Small intestine (tissue), 7 donors: ENCODE measurements around the gene SNX30. TPM values are rescaled to one million over a fixed set of nuclear protein-coding genes. Genes with fewer than 3 reads are reported as not detected.

Experiments
- DNase-seq, 2 donors: peaks; one replicate each; pipeline versions ENCODE4 v3.0.0 to v3.0.0-alpha.2; 2013
- FAIRE-seq: peaks from 2 replicates; lab custom pipeline; 2012; peaks lifted over from hg19 to GRCh38; lab: Jason Lieb, UNC
- H3K27ac ChIP-seq, 3 donors: one replicate each; pipeline ENCODE4 v1.5.1; 2013; ENCODE audit warnings: low read length in 2 of 3, mild to moderate bottlenecking in 2 of 3, control low read depth in 1 of 3, inconsistent platforms in 1 of 3, low read depth in 1 of 3, moderate library complexity in 1 of 3
- H3K27me3 ChIP-seq, 3 donors: one replicate each; pipeline ENCODE4 v1.6.1; 2013; ENCODE audit warnings: low read length in 3 of 3, inconsistent platforms in 1 of 3; ENCODE audit not compliant: control insufficient read depth in 3 of 3, insufficient read depth in 3 of 3
- H3K36me3 ChIP-seq, 3 donors: one replicate each; pipeline ENCODE4 v1.6.1; 2013; ENCODE audit warnings: low read length in 3 of 3, inconsistent platforms in 1 of 3, low read depth in 1 of 3, mild to moderate bottlenecking in 1 of 3, moderate library complexity in 1 of 3; ENCODE audit not compliant: control insufficient read depth in 3 of 3, insufficient read depth in 2 of 3
- H3K4me1 ChIP-seq, 3 donors: one replicate each; pipeline ENCODE4 v1.6.1; 2013; ENCODE audit warnings: low read length in 2 of 3, inconsistent platforms in 1 of 3, low read depth in 1 of 3, mild to moderate bottlenecking in 1 of 3, moderate library complexity in 1 of 3; ENCODE audit not compliant: control insufficient read depth in 3 of 3, insufficient read depth in 2 of 3
- H3K4me3 ChIP-seq, 3 donors: one replicate each; pipeline ENCODE4 v1.5.1; 2013; ENCODE audit warnings: low read length in 3 of 3, control low read depth in 1 of 3, inconsistent platforms in 1 of 3, low read depth in 1 of 3, mild to moderate bottlenecking in 1 of 3, moderate library complexity in 1 of 3
- H3K9me3 ChIP-seq, 2 donors: one replicate each; pipeline ENCODE4 v1.6.1; 2013; ENCODE audit warnings: low read depth in 1 of 2, low read length in 1 of 2; ENCODE audit not compliant: control insufficient read depth in 2 of 2, insufficient read depth in 1 of 2
- WGBS, 3 donors: extraction: QIAGEN DNeasy Blood & Tissue Kit; methylation state at CpG; one replicate each; pipeline ENCODE4 v1.1.7; 2013; 5-methylcytosine and 5-hydroxymethylcytosine counted together
- polyA plus RNA-seq, 4 donors: library from polyadenylated mRNA; stranded (reverse) in 3 of 4; unstranded in 1 of 4; fragments of 200-250 nt in 3 of 4; fragments of 120-200 nt in 1 of 4; gene quantifications; one replicate each; pipeline versions ENCODE4 v1.2.1 to v1.2.3, GENCODE V29; 2013
- donor health status: healthy with polysubstance abuse.
- donor health status: control.
- donor health status: control.
- donor health status: Bipolar disorder and iron deficiency.
- donor health status: healthy.

SNX30 gene
- polyA plus RNA-seq, 4 donors: 5.1 to 24.9 (median 6.8) TPM

DNA sequence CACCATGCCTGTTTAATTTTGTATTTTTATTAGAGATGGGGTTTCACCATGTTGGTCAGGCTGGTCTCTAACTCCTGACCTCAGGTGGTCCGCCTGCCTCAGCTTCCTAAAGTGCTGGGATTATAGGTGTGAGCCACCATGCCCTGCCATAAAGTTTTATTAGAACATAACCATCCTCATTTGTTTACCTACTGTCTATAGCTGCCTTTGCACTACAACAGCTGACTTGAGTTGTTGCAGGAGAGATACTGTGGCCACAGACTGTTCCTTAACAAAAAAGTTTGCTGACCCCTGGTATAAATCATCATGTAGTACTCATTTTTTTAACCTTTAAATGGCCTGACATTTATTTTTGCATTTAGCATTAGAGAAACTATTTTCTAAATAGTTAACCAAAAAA lies 31.7 kb downstream of the SNX30 start:
- Histone ChIP-seq H3K36me3 (no peaks in the 10 kb centered on the region), H3K27ac (no peak overlapping the region), H3K27me3 (no peaks in the 10 kb centered on the region), H3K9me3 (no peaks in the 10 kb centered on the region), H3K4me1 (peaks cover 0 to 22% (median 3%) of the 10 kb centered on the region in 3 donors), H3K4me3 (no peak overlapping the region)
- WGBS, 3 donors: 57 to 86% (median 85%) methylated on average over 1 of the region's 1 CpG
- no peak for FAIRE-seq
- DNase-seq: no peak

DNA sequence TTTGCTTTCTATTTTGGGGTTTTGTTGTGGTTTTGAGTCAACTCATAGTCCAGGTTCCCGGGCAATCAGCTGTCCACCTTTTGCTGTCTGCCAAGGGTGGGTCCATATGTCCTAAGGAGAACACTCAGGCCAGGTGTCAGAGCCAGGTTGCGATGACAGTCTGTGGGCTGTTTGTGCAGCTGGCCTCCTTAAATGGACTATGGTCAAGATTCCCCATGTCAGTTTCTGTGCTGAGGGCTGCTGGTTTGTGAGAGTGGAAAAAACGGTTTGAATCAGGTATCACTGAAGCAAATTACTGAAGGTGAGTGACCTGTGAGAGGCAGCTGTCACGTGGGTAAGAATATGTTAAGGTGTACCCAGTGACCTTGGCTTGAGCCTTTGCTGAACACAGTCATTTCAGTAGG lies 33.0 kb downstream of the SNX30 start:
- H3K4me3 ChIP-seq: no peak overlapping the region
- H3K27ac ChIP-seq: peak overlapping the region in 1 of 3 donors; percentile 69
- H3K9me3 ChIP-seq: no peaks in the 10 kb centered on the region
- DNase-seq (peak; percentile 24 to 72), FAIRE-seq (no peak)
- 13 to 49% (median 31%) methylated on average over 4 of the region's 4 CpGs for WGBS, 3 donors
- no peaks in the 10 kb centered on the region for H3K27me3 ChIP-seq
- H3K36me3 ChIP-seq: no peaks in the 10 kb centered on the region
- H3K4me1 ChIP-seq: peaks cover 0 to 22% (median 3%) of the 10 kb centered on the region in 3 donors

- DNase-seq (peak in 1 of 2 donors; percentile 54), FAIRE-seq (no peak)
- Histone ChIP-seq H3K27ac (peak overlapping the region in 1 of 3 donors; percentile 45), H3K36me3 (no peaks in the 10 kb centered on the region), H3K4me3 (no peak overlapping the region), H3K9me3 (no peaks in the 10 kb centered on the region), H3K27me3 (no peaks in the 10 kb centered on the region), H3K4me1 (peaks cover 0 to 22% (median 3%) of the 10 kb centered on the region in 3 donors)
- 29 to 46% (median 42%) methylated on average over 7 of the region's 7 CpGs for WGBS, 3 donors
Measured at GRCh38 chr9:112784020-112784785, 33.6 kb downstream of the SNX30 start.

GRCh38 chr9:112785986-112786385 lies 35.4 kb downstream of the SNX30 start:
- H3K36me3 ChIP-seq: peaks cover 0 to 3% (median 0%) of the 10 kb centered on the region in 3 donors
- H3K27ac ChIP-seq: no peak overlapping the region
- DNase-seq (no peak), FAIRE-seq (no peak)
- 92 to 96% (median 93%) methylated on average over 3 of the region's 3 CpGs for WGBS, 3 donors
- no peaks in the 10 kb centered on the region for H3K9me3 ChIP-seq
- no peak overlapping the region for H3K4me3 ChIP-seq
- no peaks in the 10 kb centered on the region for H3K27me3 ChIP-seq
- peaks cover 0 to 22% (median 3%) of the 10 kb centered on the region in 3 donors for H3K4me1 ChIP-seq

- 77 to 81% (median 79%) methylated on average over 9 of the region's 9 CpGs for WGBS, 3 donors
- Histone ChIP-seq H3K4me1 (peaks cover 0 to 22% (median 3%) of the 10 kb centered on the region in 3 donors), H3K4me3 (no peak overlapping the region), H3K27me3 (no peaks in the 10 kb centered on the region), H3K27ac (no peak overlapping the region), H3K36me3 (peaks cover 0 to 3% (median 0%) of the 10 kb centered on the region in 3 donors), H3K9me3 (no peaks in the 10 kb centered on the region)
- FAIRE-seq (no peak), DNase-seq (no peak)
Measured at GRCh38 chr9:112786829-112787520, 36.4 kb downstream of the SNX30 start.

- Histone ChIP-seq H3K36me3 (peaks cover 0 to 3% (median 0%) of the 10 kb centered on the region in 3 donors), H3K27ac (no peak overlapping the region), H3K4me3 (no peak overlapping the region), H3K9me3 (no peaks in the 10 kb centered on the region), H3K27me3 (no peaks in the 10 kb centered on the region), H3K4me1 (peaks cover 0 to 17% (median 3%) of the 10 kb centered on the region in 3 donors)
- DNase-seq: no peak
- WGBS, 3 donors: 95 to 99% (median 98%) methylated on average over 3 of the region's 3 CpGs
- FAIRE-seq: no peak
Measured at GRCh38 chr9:112787978-112788377, 37.4 kb downstream of the SNX30 start.

DNA sequence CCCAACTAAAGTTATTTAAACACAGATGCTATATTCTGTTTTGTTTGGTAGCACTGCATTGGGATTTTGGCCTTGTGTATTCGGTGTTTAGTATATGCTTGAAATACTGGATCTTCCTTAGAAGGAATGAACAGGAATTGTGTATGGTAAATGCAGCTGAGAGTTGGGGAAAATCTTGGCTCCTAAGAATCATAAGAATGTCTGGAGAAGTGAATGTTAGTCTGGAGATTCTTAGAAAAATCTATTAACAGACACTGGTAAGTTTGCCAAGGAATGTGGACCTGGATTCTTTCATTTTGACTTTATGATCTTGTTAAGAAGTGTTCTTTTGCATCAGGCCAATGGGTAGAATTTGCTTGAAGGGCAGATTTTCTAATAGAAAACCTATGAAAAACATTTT lies 38.9 kb downstream of the SNX30 start:
- no peaks in the 10 kb centered on the region for H3K27me3 ChIP-seq
- H3K4me1 ChIP-seq: peaks cover 0 to 3% (median 0%) of the 10 kb centered on the region in 3 donors
- H3K36me3 ChIP-seq: peaks cover 0 to 3% (median 0%) of the 10 kb centered on the region in 3 donors
- H3K9me3 ChIP-seq: no peaks in the 10 kb centered on the region
- DNase-seq (no peak), FAIRE-seq (no peak)
- no peak overlapping the region for H3K4me3 ChIP-seq
- 76 to 95% (median 91%) methylated on average over 1 of the region's 1 CpG for WGBS, 3 donors
- peak overlapping the region in 1 of 3 donors; percentile 20 for H3K27ac ChIP-seq

DNA sequence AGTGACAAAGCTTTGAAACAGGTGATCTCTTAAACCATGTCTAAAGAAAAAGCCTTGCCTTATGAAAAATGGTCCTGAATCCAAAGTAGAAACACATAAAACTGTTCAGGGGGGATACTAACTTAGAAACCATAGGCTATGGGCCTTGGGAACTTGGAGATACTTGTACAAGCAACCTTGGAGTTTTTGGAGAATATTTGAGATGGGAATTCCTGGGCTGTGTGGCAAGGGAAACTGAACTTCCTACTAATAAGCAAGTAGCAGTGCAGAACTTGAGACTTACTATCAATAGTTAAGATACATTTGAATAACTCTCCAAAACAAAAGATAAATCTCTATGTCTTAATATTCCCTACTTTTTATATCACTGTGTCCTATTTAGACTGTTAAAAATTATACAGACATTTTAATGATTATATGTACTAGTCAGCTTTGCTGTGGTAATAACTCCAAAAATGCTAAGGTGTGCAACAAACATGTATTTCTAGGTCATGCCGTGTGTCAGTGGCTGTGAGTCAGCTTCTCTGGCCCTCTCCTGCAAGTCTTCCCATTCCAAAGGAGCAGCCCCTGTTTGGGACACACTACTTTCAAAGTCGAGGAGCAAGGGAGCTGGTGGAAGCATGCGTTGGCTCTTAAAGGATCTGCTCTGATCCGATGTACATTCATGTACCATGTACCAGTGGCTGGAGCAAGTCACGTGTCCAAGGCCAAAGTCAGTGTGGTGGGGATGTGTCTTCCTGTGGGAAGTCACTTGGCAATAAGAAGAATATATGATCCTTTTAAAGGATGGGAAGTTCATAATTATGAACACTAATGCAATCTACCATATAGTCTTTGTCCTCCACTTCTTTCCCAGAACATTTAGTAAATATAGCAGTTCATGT lies 39.6 kb downstream of the SNX30 start:
- Histone ChIP-seq H3K4me1 (no peaks in the 10 kb centered on the region), H3K9me3 (no peaks in the 10 kb centered on the region), H3K36me3 (peaks cover 0 to 3% (median 0%) of the 10 kb centered on the region in 3 donors), H3K4me3 (no peak overlapping the region), H3K27ac (no peak overlapping the region), H3K27me3 (no peaks in the 10 kb centered on the region)
- 79 to 82% (median 82%) methylated on average over 5 of the region's 5 CpGs for WGBS, 3 donors
- FAIRE-seq (no peak), DNase-seq (no peak)
